Right cardiac atrium (tissue), 5 donors: ENCODE results near the gene MAD2L2. TPM values are rescaled to one million over a fixed set of nuclear protein-coding genes. Genes with fewer than 3 reads are reported as not detected.

Experiments used
- ATAC-seq, 2 donors: fragments of 200-7000 bp; cut with Tn5 transposase; one replicate each; pipeline versions ENCODE4 v1.8.0 to v1.9.1; 2020; ENCODE audit warnings: moderate library complexity in 2 of 2, mild to moderate bottlenecking in 1 of 2
- DNase-seq, 3 donors: peaks; one replicate each; pipeline ENCODE4 v3.0.0-alpha.2; 2020
- H3K27ac ChIP-seq: one replicate; pipeline ENCODE4 v1.5.1; 2013; ENCODE audit warnings: mild to moderate bottlenecking, low read length, control low read depth, moderate library complexity
- H3K27me3 ChIP-seq: one replicate; pipeline ENCODE4 v1.6.1; 2013; ENCODE audit not compliant: control insufficient read depth, insufficient read depth
- H3K4me1 ChIP-seq: one replicate; pipeline ENCODE4 v1.6.1; 2013; ENCODE audit warnings: low read length; ENCODE audit not compliant: control insufficient read depth, insufficient read depth
- H3K4me3 ChIP-seq: one replicate; pipeline ENCODE4 v1.5.1; 2013; ENCODE audit warnings: low read length, control low read depth
- H3K9me3 ChIP-seq: one replicate; pipeline ENCODE4 v1.6.1; 2013; ENCODE audit warnings: low read length; ENCODE audit not compliant: control insufficient read depth
- WGBS: extraction: QIAGEN DNeasy Blood & Tissue Kit; methylation state at CpG from one replicate; pipeline ENCODE4 v1.1.7; 2013; 5-methylcytosine and 5-hydroxymethylcytosine counted together
- intact Hi-C, 4 donors: fragments of 100-400 bp; cut with DNase I; formaldehyde crosslinking; loops; one replicate each; pipeline versions ENCODE4 v1.11.0 to v1.14.0; 2022 to 2023
- polyA plus RNA-seq: library from polyadenylated mRNA; stranded (reverse); fragments of 200-250 nt; gene quantifications from one replicate; pipeline ENCODE4 v1.2.3, GENCODE V29; 2013
- total RNA-seq, 4 donors: library from RNA; stranded (reverse); fragmentation: NEBNext Ultra II Directional; extraction: Animal tissue kit (Norgen Biotek cat#: 25700); gene quantifications; one replicate each; pipeline ENCODE4 v1.2.1, GENCODE V29; 2021
- donor health status: healthy with polysubstance abuse.
- donor health status: DM: no; HTN: yes; CAD: no.
- donor health status: DM: no; HTN: no; CAD: no.
- donor health status: DM: no; HTN: yes; CAD: no; lungs with severe emphysema.
- donor health status: DM: yes; HTN: yes; CAD: no.

The MAD2L2 gene
- total and polyA plus RNA-seq, 5 donors = 15.5 to 22.8 (median 17.6) TPM

DNA sequence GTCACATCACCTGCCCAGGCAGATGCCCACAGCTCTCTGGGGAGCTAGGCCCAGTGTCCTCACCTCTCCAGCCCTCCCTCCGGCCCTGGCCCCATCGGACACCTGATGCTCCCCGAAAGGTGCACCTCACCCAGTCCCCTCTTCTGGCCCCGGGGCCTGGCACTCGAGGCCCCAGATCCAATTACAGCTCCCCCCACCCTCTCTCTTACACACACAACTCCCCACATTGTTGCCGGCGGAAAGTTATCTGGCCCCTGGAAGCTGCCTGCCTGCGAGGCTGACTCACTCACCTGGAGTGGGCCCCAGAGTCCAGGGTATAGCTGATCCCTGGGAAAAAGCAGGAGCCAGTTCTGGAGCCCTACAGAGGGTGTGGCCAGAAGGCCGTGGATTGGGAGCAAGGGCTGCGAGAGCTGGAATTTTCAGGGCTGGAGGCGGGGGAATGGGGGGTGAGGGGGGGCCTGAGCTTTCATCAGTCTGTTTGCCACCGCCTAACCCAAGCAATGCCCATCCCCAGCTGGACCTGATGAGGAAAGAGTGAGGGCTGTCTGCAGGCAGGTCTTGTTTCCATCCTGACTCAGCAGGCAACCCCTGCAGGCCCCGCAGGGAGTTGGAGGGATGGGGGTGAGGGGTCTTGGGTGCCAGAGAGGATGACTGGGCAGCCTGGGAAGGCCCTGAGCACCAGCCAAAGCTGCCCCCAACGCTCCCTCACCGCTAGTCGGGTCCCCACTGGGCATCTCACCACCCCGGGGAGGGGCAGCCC lies 27.7 kb downstream of the MAD2L2 start:
- intact Hi-C loops = loop anchor here in 3 of 4 donors (5.0 to 10.0 kb wide), 4 partner anchors 52 to 232 kb away; no protein-coding TSS in a partner anchor
- H3K4me1 ChIP-seq = peaks cover 2% of the 10 kb centered on the region
- H3K27me3 ChIP-seq = no peaks in the 10 kb centered on the region
- WGBS = 64% methylated on average over 17 of the region's 17 CpGs
- ATAC-seq (no peak), DNase-seq (peak in 1 of 3 donors; percentile 54)
- no peaks in the 10 kb centered on the region for H3K9me3 ChIP-seq
- H3K27ac ChIP-seq = no peak overlapping the region
- H3K4me3 ChIP-seq = no peak overlapping the region

DNA sequence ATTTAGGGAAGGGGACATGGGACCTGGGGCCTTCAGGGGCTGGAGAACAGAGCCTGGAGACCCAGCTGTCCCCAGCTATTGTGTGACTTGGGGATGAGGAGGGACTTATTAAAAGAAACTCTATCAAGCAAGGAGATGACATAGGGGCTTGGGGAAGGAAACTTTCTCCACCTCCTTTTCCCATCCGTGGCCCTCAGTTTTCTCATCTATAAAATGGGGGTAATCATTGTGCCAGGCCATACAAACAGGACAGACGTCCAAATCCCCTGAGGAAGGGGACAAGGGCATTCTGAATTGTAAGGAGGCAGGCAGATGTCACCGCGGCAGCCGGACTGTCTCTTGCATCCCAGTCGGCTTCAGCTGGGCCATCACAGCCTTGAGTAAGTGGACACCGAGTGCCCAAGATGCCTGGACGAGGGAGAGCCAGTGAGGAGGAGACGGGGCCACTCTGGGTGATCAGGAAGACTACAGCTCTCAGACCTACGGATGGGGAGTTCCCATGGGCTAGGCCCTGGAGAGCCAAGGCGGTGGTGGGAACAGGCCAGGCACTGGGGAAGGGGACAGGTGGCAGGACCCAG lies 28.7 kb downstream of the MAD2L2 start:
- ATAC-seq = no peak
- Histone ChIP-seq H3K27ac (no peak overlapping the region), H3K9me3 (no peaks in the 10 kb centered on the region), H3K27me3 (no peaks in the 10 kb centered on the region), H3K4me1 (peaks cover 2% of the 10 kb centered on the region), H3K4me3 (no peak overlapping the region)
- WGBS = 82% methylated on average over 11 of the region's 11 CpGs
- intact Hi-C loops = loop anchor here in 3 of 4 donors (5.0 to 10.0 kb wide), 4 partner anchors 53 to 233 kb away; no protein-coding TSS in a partner anchor
- DNase-seq = peak in 2 of 3 donors; percentile 38 to 41

DNA sequence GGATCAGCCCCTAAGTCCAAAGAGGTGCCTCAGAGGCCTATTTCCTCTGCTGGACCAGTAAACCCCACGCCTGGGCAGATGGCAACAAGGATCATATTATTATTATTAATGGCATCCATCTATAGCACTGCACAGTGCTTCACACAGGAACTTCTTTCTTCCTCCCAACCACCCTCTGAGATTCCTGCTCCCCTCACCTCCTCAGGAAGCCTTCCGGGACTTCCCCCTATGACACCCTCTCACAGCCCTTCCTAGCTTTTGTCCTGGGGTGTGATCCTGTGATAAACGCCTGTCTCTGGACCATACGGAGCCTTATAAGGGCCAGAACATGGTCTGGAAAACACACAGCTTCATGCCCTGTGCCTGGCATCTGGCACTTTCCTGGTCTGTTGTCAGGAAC lies 29.9 kb downstream of the MAD2L2 start:
- intact Hi-C loops = loop anchor here in 3 of 4 donors (5.0 to 10.0 kb wide), 4 partner anchors 54 to 234 kb away; no protein-coding TSS in a partner anchor
- no peak overlapping the region for H3K27ac ChIP-seq
- DNase-seq = no peak
- no peaks in the 10 kb centered on the region for H3K9me3 ChIP-seq
- no peak overlapping the region for H3K4me3 ChIP-seq
- ATAC-seq = no peak
- no peaks in the 10 kb centered on the region for H3K27me3 ChIP-seq
- peaks cover 2% of the 10 kb centered on the region for H3K4me1 ChIP-seq
- WGBS = 77% methylated on average over 4 of the region's 4 CpGs

DNA sequence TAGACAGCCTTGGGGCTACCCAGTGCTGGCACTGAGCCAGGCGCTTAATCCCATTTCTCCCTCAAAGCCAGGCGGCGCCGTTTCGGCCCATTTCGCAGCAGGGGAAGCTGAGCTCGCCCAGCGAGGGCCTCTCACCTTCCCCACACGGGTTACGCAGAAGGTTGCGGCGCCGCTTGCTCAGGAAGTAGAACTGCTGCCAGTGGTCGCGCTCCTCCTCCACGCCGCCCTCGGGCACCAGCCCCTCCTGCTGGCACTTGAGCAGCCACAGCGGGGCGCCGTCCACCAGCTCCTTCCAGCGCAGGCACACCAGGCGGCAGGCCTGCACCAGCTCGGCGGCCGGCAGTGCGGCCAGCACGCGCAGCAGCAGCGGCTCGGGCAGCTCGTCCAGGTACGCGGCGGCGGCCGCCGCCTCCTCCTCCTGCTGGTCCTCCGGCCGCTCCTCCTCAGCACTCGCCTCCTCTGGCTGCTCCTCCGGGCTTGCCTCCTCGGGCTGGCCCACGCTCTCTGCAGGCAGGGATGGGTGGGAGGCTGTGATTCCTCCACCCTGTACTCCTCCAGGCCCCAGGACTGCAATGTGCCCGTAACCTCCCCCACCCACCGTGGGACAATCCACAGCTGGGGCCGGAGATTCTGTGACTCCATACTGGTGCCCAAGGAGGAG lies 30.5 kb downstream of the MAD2L2 start:
- ATAC-seq (peak; percentile 60 to 73), DNase-seq (peak; percentile 83 to 94 (median 93))
- intact Hi-C loops = loop anchor here in 3 of 4 donors (5.0 to 10.0 kb wide), 4 partner anchors 54 to 234 kb away; no protein-coding TSS in a partner anchor
- 13% methylated on average over 47 of the region's 47 CpGs for WGBS
- H3K27me3 ChIP-seq = no peaks in the 10 kb centered on the region
- H3K9me3 ChIP-seq = no peaks in the 10 kb centered on the region
- no peak overlapping the region for H3K4me3 ChIP-seq
- no peak overlapping the region for H3K27ac ChIP-seq
- peaks cover 2% of the 10 kb centered on the region for H3K4me1 ChIP-seq

DNA sequence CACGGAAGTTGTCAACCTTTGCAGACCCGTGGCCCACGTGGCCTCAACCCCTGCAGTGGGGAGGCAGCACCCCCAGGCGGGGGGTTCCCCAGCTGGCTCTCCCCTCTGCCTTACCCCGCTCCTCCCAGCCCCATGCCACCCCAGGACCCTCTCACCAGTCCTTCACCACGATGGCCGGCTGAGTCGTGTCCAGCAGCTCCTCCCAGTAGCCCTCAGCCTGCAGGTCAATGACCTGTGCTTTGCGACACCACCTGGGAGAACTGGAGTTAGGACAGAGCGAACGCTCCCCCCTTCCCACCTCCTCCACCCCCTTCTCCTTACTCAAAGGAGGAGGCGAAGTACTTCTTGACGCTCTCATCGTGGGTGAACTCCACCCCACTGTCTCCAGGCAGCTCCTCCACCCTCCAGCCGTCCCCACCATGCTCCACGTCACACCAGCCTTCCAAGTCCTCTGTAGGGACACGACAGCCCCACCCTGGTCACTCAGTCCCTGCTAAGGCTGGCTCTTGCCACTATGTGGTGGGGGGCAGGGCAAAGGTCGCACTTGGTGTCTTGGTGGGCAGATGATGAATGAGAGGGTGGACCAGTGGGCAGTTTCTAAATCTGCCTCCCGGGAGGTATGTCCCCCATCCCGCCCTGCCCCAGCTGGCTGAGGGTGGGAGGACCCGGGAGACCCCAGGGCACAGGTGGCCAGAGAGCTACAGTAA lies 31.2 kb downstream of the MAD2L2 start:
- peak in 1 of 3 donors; percentile 73 for DNase-seq
- H3K4me3 ChIP-seq = no peak overlapping the region
- H3K27ac ChIP-seq = no peak overlapping the region
- no peaks in the 10 kb centered on the region for H3K9me3 ChIP-seq
- WGBS = 39% methylated on average over 21 of the region's 21 CpGs
- intact Hi-C loops = loop anchor here (5.0 to 10.0 kb wide), 8 partner anchors 55 to 605 kb away; partner anchors contain the start of gene MASP2 (in 1 of the 4)
- peaks cover 2% of the 10 kb centered on the region for H3K4me1 ChIP-seq
- H3K27me3 ChIP-seq = no peaks in the 10 kb centered on the region
- ATAC-seq = peak; percentile 1 to 4

DNA sequence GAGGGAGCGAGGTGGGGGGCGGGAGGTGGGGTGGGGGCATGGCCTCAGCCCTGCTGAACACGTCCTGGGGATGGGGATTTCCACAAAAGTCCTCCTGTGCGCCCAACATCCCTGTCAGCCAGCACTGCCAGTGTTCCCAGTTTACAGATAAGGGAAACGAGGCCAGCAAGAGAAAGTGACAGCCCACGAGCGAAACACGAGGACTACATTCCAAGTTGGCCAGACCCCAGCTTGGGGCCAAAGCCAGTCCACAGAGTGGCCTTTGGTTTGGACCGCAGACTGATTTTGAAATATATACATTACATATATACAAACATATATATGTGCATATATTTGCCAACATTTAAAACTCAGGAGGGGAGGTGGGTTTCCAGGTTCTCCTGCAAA lies 31.7 kb downstream of the MAD2L2 start:
- WGBS = 19% methylated on average over 9 of the region's 9 CpGs
- intact Hi-C loops = loop anchor here (5.0 to 10.0 kb wide), 5 partner anchors 73 to 604 kb away; partner anchors contain the start of gene MASP2 (in 1 of the 4)
- Histone ChIP-seq H3K27ac (no peak overlapping the region), H3K4me3 (no peak overlapping the region), H3K4me1 (peaks cover 2% of the 10 kb centered on the region), H3K27me3 (no peaks in the 10 kb centered on the region), H3K9me3 (no peaks in the 10 kb centered on the region)
- DNase-seq (peak in 1 of 3 donors; percentile 60), ATAC-seq (no peak)

DNA sequence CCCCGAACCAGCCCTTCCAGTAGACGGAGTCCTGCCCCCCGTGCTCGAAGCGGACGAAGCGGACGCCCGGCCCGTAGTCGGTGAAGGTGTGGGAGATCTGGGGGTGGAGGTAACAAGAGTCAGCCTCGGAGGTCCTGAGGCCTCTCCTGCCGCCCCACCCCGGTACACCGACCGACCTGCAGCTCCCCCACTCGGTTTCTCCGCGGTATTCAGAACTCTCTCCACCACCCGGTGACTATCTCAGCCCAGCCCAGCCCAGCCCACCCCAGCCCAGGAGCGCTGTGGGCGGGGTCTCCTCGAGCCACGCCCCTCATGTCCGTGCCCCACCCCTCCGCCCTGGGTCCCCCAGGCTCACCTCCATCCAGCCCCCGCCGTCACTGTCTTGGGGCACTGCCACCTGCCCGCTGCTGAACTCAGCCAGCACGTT lies 32.2 kb downstream of the MAD2L2 start:
- peaks cover 2% of the 10 kb centered on the region for H3K4me1 ChIP-seq
- DNase-seq (peak in 1 of 3 donors; percentile 68), ATAC-seq (peak; percentile 44 to 51)
- H3K4me3 ChIP-seq = no peak overlapping the region
- WGBS = 10% methylated on average over 30 of the region's 30 CpGs
- intact Hi-C loops = loop anchor here (5.0 to 10.0 kb wide), 5 partner anchors 74 to 604 kb away; partner anchors contain the start of gene MASP2 (in 1 of the 4)
- no peak overlapping the region for H3K27ac ChIP-seq
- H3K9me3 ChIP-seq = no peaks in the 10 kb centered on the region
- H3K27me3 ChIP-seq = no peaks in the 10 kb centered on the region

DNA sequence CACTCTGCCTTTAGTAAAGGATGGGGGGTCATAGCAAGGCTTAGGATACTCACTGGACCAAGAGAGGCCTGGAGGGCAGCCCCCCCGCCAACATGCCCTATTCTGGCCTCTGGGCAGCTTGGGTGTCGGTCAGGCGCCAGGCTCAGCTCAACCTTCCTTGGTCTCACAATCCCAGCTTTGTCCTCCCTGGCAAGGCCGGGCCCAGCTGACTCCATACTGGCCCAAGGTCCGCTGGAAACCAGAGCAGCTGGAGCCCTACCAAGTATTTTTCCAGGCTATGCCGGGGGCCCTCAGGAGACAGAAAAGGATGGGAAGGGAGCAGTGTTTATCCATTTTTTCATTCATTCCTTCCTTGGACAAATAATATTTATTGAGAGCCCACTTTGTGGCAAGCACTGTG lies 32.9 kb downstream of the MAD2L2 start:
- ATAC-seq = peak; percentile 43 to 47
- peaks cover 2% of the 10 kb centered on the region for H3K4me1 ChIP-seq
- intact Hi-C loops = loop anchor here (5.0 to 10.0 kb wide), 5 partner anchors 74 to 603 kb away; partner anchors contain the start of gene MASP2 (in 1 of the 4)
- no peaks in the 10 kb centered on the region for H3K9me3 ChIP-seq
- no peak overlapping the region for H3K4me3 ChIP-seq
- H3K27ac ChIP-seq = no peak overlapping the region
- H3K27me3 ChIP-seq = no peaks in the 10 kb centered on the region
- peak; percentile 77 to 91 (median 83) for DNase-seq
- WGBS = 58% methylated on average over 6 of the region's 6 CpGs

DNA sequence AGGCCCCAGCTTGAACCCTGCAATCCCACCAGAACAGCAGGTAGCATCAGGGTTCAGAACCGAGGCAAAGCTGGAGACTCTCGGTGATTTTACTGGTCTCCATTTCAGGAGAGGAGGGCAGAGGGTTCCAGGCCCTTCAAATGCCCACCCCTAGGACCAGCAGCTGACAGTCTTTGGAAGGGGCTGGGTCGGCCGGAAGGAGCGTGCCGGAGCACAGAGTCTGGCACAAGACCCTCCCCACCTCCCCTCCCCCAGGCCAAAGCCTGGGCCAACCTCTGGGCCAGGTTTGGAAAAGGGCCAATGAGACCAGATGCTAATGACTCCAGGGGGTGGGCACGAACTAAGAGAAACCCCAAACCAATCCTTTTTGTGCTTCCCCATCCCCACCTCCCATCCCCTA lies 33.6 kb downstream of the MAD2L2 start:
- Histone ChIP-seq H3K4me1 (peaks cover 2% of the 10 kb centered on the region), H3K27me3 (no peaks in the 10 kb centered on the region), H3K27ac (no peak overlapping the region), H3K4me3 (no peak overlapping the region), H3K9me3 (no peaks in the 10 kb centered on the region)
- ATAC-seq (no peak), DNase-seq (peak in 1 of 3 donors; percentile 50)
- intact Hi-C loops = loop anchor here (5.0 to 10.0 kb wide), 5 partner anchors 75 to 603 kb away; partner anchors contain the start of gene MASP2 (in 1 of the 4)
- 77% methylated on average over 7 of the region's 7 CpGs for WGBS

DNA sequence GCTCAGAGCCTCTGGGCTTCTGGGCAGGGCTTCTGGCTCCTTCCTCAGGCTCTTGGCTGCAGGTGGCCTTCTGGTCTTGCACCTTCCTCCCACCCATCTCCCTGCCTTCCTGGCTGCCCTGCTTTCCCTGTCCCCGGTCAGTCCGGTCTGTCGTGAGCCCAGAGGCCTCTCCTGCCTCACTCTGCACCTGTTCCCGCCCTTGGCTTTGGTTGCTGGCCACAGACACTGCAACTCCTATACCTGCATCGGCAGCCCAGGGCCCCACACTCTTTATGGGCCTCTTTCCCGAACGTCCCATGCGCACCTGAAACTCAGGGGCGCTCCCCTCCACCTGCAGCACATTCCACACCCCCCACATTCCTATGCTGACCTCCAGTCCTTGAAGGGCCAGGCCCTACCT lies 34.6 kb downstream of the MAD2L2 start:
- H3K27me3 ChIP-seq = no peaks in the 10 kb centered on the region

More for the DNA sequence above, 34.6 kb downstream of the MAD2L2 start:
- Histone ChIP-seq H3K4me3 (no peak overlapping the region), H3K27ac (no peak overlapping the region), H3K4me1 (peaks cover 2% of the 10 kb centered on the region), H3K9me3 (no peaks in the 10 kb centered on the region)
- DNase-seq = no peak
- 87% methylated on average over 9 of the region's 9 CpGs for WGBS
- no peak for ATAC-seq
- intact Hi-C loops = loop anchor here (5.0 to 10.0 kb wide), 5 partner anchors 76 to 602 kb away; partner anchors contain the start of gene MASP2 (in 1 of the 4)
